Mesenchymal stem cell (in vitro differentiated cells and primary cell): ENCODE data around the gene GSTO2.
A peak's percentile ranks its signal among the peaks of the same experiment; 100 is the strongest.
"Not testable (repeated sequence)": the region's sequence is repeated elsewhere in the genome, so short reads cannot be mapped to it uniquely, and the experiment has no call there.

Experiments
- DNase-seq: peaks from one replicate; pipeline ENCODE4 v3.0.0-alpha.2; 2013
- H2AFZ ChIP-seq: one replicate; pipeline ENCODE4 v1.6.1; 2013; ENCODE audit warnings: low read depth, mild to moderate bottlenecking, control low read depth, inconsistent platforms, low read length, moderate library complexity
- H2AK5ac ChIP-seq: 2 replicates; pipeline ENCODE4 v1.6.1; 2013; ENCODE audit warnings: low read length, moderate library complexity, mild to moderate bottlenecking, inconsistent platforms; ENCODE audit not compliant: severe bottlenecking
- H2BK120ac ChIP-seq: one replicate; pipeline ENCODE4 v1.6.1; 2013; ENCODE audit warnings: low read depth, mild to moderate bottlenecking, inconsistent platforms, low read length, moderate library complexity
- H2BK12ac ChIP-seq, 2 experiments: one replicate each; pipeline ENCODE4 v1.6.1; 2013; ENCODE audit warnings: inconsistent platforms in 2 of 2, low read length in 2 of 2, mild to moderate bottlenecking in 2 of 2, moderate library complexity in 2 of 2, control low read depth in 1 of 2
- H2BK15ac ChIP-seq: one replicate; pipeline ENCODE4 v1.6.1; 2013; ENCODE audit warnings: mild to moderate bottlenecking, low read depth, inconsistent platforms; ENCODE audit not compliant: poor library complexity, severe bottlenecking
- H2BK5ac ChIP-seq: 2 replicates; pipeline ENCODE4 v1.6.1; 2013; ENCODE audit warnings: low read depth, mild to moderate bottlenecking, low read length, control low read depth, inconsistent platforms; ENCODE audit not compliant: poor library complexity, severe bottlenecking
- H3K14ac ChIP-seq, 2 experiments: one replicate each; pipeline ENCODE4 v1.6.1; 2013; ENCODE audit warnings: inconsistent platforms in 2 of 2, low read length in 2 of 2, control low read depth in 1 of 2, mild to moderate bottlenecking in 1 of 2, moderate library complexity in 1 of 2
- H3K18ac ChIP-seq, 2 experiments: one replicate each; pipeline ENCODE4 v1.6.1; 2013; ENCODE audit warnings: inconsistent platforms in 2 of 2, low read length in 2 of 2, control low read depth in 1 of 2, low read depth in 1 of 2, mild to moderate bottlenecking in 1 of 2
- H3K23ac ChIP-seq, 2 experiments: one replicate each; pipeline ENCODE4 v1.6.1; 2013; ENCODE audit warnings: inconsistent platforms in 2 of 2, low read length in 2 of 2, mild to moderate bottlenecking in 2 of 2, moderate library complexity in 2 of 2, control low read depth in 1 of 2
- H3K27ac ChIP-seq: 2 replicates; pipeline ENCODE4 v1.5.1; 2013; ENCODE audit warnings: mild to moderate bottlenecking, moderate library complexity, low read length, control low read depth, inconsistent platforms; ENCODE audit not compliant: poor library complexity, severe bottlenecking
- H3K27me3 ChIP-seq, 2 experiments: 2 replicates each; pipeline versions ENCODE4 v1.6.1 to v1.7.0; 2013; ENCODE audit warnings: low read length in 2 of 2, mild to moderate bottlenecking in 2 of 2, moderate library complexity in 2 of 2, control low read depth in 1 of 2, inconsistent platforms in 1 of 2; ENCODE audit not compliant: control insufficient read depth in 1 of 2, insufficient read depth in 1 of 2
- H3K36me3 ChIP-seq, 2 experiments: 2 replicates each; pipeline versions ENCODE4 v1.6.1 to v1.7.0; 2013; ENCODE audit warnings: low read length in 2 of 2, control low read depth in 1 of 2, inconsistent platforms in 1 of 2, low read depth in 1 of 2, mild to moderate bottlenecking in 1 of 2; ENCODE audit not compliant: insufficient read depth in 2 of 2, control insufficient read depth in 1 of 2
- H3K4ac ChIP-seq, 2 experiments: one replicate each; pipeline ENCODE4 v1.6.1; 2013; ENCODE audit warnings: inconsistent platforms in 2 of 2, low read length in 2 of 2, mild to moderate bottlenecking in 2 of 2, moderate library complexity in 2 of 2, control low read depth in 1 of 2, low read depth in 1 of 2
- H3K4me1 ChIP-seq: 2 replicates; pipeline ENCODE4 v1.6.1; 2013; ENCODE audit warnings: low read depth, low read length, control low read depth; ENCODE audit not compliant: control insufficient read depth, insufficient read depth
- H3K4me2 ChIP-seq: 2 replicates; pipeline ENCODE4 v1.6.1; 2013; ENCODE audit warnings: low read length, mild to moderate bottlenecking, inconsistent platforms; ENCODE audit not compliant: poor library complexity, severe bottlenecking
- H3K4me3 ChIP-seq, 2 experiments: 2 replicates each; pipeline versions ENCODE4 v1.5.1 to v1.7.0; 2013; ENCODE audit warnings: low read length in 2 of 2, mild to moderate bottlenecking in 2 of 2, control low read depth in 1 of 2, low read depth in 1 of 2; ENCODE audit not compliant: insufficient read depth in 1 of 2
- H3K79me1 ChIP-seq: replicated peaks from 2 replicates; pipeline ENCODE4 v1.6.1; 2013; ENCODE audit warnings: mild to moderate bottlenecking, control low read depth, low read length, inconsistent platforms; ENCODE audit not compliant: poor library complexity, severe bottlenecking
- H3K9ac ChIP-seq: 2 replicates; pipeline ENCODE4 v1.7.0; 2013; ENCODE audit warnings: mild to moderate bottlenecking, low read length, moderate library complexity
- H3K9me3 ChIP-seq: 2 replicates; pipeline ENCODE4 v1.7.0; 2013; ENCODE audit warnings: mild to moderate bottlenecking, low read length; ENCODE audit not compliant: control insufficient read depth
- H4K8ac ChIP-seq: one replicate; pipeline ENCODE4 v1.6.1; 2013; ENCODE audit warnings: inconsistent platforms, mild to moderate bottlenecking, low read length, moderate library complexity
- H4K91ac ChIP-seq: one replicate; pipeline ENCODE4 v1.6.1; 2013; ENCODE audit warnings: mild to moderate bottlenecking, low read length, inconsistent platforms
- WGBS: methylation state at CpG from one replicate; pipeline ENCODE4 v1.1.7; 2013; ENCODE audit warnings: mixed read lengths; 5-methylcytosine and 5-hydroxymethylcytosine counted together

Gene GSTO2

GRCh38 chr10:104248931-104249330, 20.1 kb upstream of the GSTO2 start:
- H3K9me3 ChIP-seq, H3K4me3 ChIP-seq, H2BK120ac ChIP-seq, H2AFZ ChIP-seq, H4K91ac ChIP-seq, H3K27me3 ChIP-seq, H3K79me1 ChIP-seq, H3K4ac ChIP-seq, H2BK5ac ChIP-seq, H3K14ac ChIP-seq, H3K27ac ChIP-seq, H3K4me1 ChIP-seq, H3K36me3 ChIP-seq, H2BK12ac ChIP-seq, H4K8ac ChIP-seq, H3K4me2 ChIP-seq, H2BK15ac ChIP-seq, H2AK5ac ChIP-seq, H3K9ac ChIP-seq, H3K18ac ChIP-seq, DNase-seq, H3K23ac ChIP-seq: not testable (repeated sequence)
- 82% methylated on average over 11 of the region's 11 CpGs for WGBS

GRCh38 chr10:104250371-104250770, 18.6 kb upstream of the GSTO2 start:
- DNase-seq = no peak
- Histone ChIP-seq H3K23ac (no peak overlapping the region), H3K4me3 (no peak overlapping the region), H3K27ac (no peak overlapping the region), H3K4ac (no peak overlapping the region), H3K4me1 (peaks cover 2% of the 10 kb centered on the region), H3K14ac (no peak overlapping the region), H3K27me3 (no peaks in the 10 kb centered on the region), H2BK120ac (no peak overlapping the region), H3K18ac (no peak overlapping the region), H3K9ac (no peak overlapping the region), H2BK5ac (no peak overlapping the region), H3K79me1 (no peaks in the 10 kb centered on the region), H3K9me3 (no peaks in the 10 kb centered on the region), H3K4me2 (no peak overlapping the region), H4K91ac (no peak overlapping the region), H3K36me3 (no peaks in the 10 kb centered on the region), H2BK15ac (no peak overlapping the region), H2AK5ac (no peak overlapping the region), H2BK12ac (no peak overlapping the region), H2AFZ (no peak overlapping the region), H4K8ac (no peak overlapping the region)
- WGBS = 87% methylated on average over 1 of the region's 1 CpG

- Histone ChIP-seq H3K4me1 (peaks cover 2% of the 10 kb centered on the region), H3K23ac (no peak overlapping the region), H2BK5ac (no peak overlapping the region), H4K91ac (no peak overlapping the region), H2AK5ac (no peak overlapping the region), H2BK120ac (no peak overlapping the region), H3K9me3 (no peaks in the 10 kb centered on the region), H3K4me2 (no peak overlapping the region), H2AFZ (no peak overlapping the region), H3K27me3 (no peaks in the 10 kb centered on the region), H3K9ac (no peak overlapping the region), H3K4ac (no peak overlapping the region), H3K18ac (no peak overlapping the region), H3K27ac (no peak overlapping the region), H4K8ac (no peak overlapping the region), H2BK12ac (no peak overlapping the region), H3K4me3 (no peak overlapping the region), H3K14ac (no peak overlapping the region), H2BK15ac (no peak overlapping the region), H3K36me3 (peaks cover 0 to 6% of the 10 kb centered on the region in 2 experiments), H3K79me1 (no peaks in the 10 kb centered on the region)
- no peak for DNase-seq
- WGBS = 93% methylated on average over 4 of the region's 6 CpGs
Observed at GRCh38 chr10:104251443-104251842, 17.5 kb upstream of the GSTO2 start.

GRCh38 chr10:104252368-104252767, 16.6 kb upstream of the GSTO2 start:
- DNase-seq = no peak

More at GRCh38 chr10:104252368-104252767, 16.6 kb upstream of the GSTO2 start:
- Histone ChIP-seq H4K91ac (no peak overlapping the region), H3K27me3 (no peaks in the 10 kb centered on the region), H2BK120ac (no peak overlapping the region), H2AK5ac (no peak overlapping the region), H4K8ac (no peak overlapping the region), H3K14ac (no peak overlapping the region), H3K4me3 (no peak overlapping the region), H3K4me1 (peaks cover 2% of the 10 kb centered on the region), H3K4ac (no peak overlapping the region), H3K36me3 (peaks cover 2 to 15% of the 10 kb centered on the region in 2 experiments), H3K9me3 (no peaks in the 10 kb centered on the region), H3K4me2 (no peak overlapping the region), H2AFZ (no peak overlapping the region), H3K9ac (no peak overlapping the region), H2BK5ac (no peak overlapping the region), H3K27ac (no peak overlapping the region), H3K23ac (no peak overlapping the region), H3K79me1 (no peaks in the 10 kb centered on the region), H2BK15ac (no peak overlapping the region), H2BK12ac (peak overlapping the region in 1 of 2 experiments; percentile 47), H3K18ac (no peak overlapping the region)
